Osteoblast (primary cell): ENCODE data around the gene STK32B. TPM values are rescaled to one million over a fixed set of nuclear protein-coding genes. Genes with fewer than 3 reads are reported as not detected.

Experiments used
- DNase-seq: peaks from one replicate; pipeline ENCODE4 v3.0.0; 2011; ENCODE audit warnings: low spot score, mixed read lengths; ENCODE audit not compliant: insufficient read length; ENCODE audit errors: missing footprints
- H2AFZ ChIP-seq: 2 replicates; pipeline ENCODE4 v1.6.0; 2011; ENCODE audit warnings: mild to moderate bottlenecking, low read length
- H3K27ac ChIP-seq: 2 replicates; pipeline ENCODE4 v1.5.1; 2011; ENCODE audit warnings: mild to moderate bottlenecking, low read depth, low read length, moderate library complexity
- H3K27me3 ChIP-seq: 2 replicates; pipeline ENCODE4 v1.6.0; 2012; ENCODE audit warnings: mild to moderate bottlenecking, control low read depth, inconsistent platforms, low read length, moderate library complexity; ENCODE audit not compliant: insufficient read depth
- H3K36me3 ChIP-seq: 2 replicates; pipeline ENCODE4 v1.5.1; 2011; ENCODE audit warnings: mild to moderate bottlenecking, low read length, control low read depth, moderate library complexity; ENCODE audit not compliant: insufficient read depth
- H3K4me1 ChIP-seq: 2 replicates; pipeline ENCODE4 v1.5.1; 2011; ENCODE audit warnings: mild to moderate bottlenecking, low read length, control low read depth, moderate library complexity; ENCODE audit not compliant: insufficient read depth
- H3K4me2 ChIP-seq: 2 replicates; pipeline ENCODE4 v1.6.0; 2011; ENCODE audit warnings: mild to moderate bottlenecking, low read length; ENCODE audit not compliant: insufficient read depth
- H3K4me3 ChIP-seq: fragments of 200-600 bp; sonication (generic); 3 replicates; pipeline ENCODE4 v1.5.1; 2012; ENCODE audit warnings: mild to moderate bottlenecking, low read length, inconsistent platforms; ENCODE audit not compliant: insufficient read depth
- H3K79me2 ChIP-seq: 2 replicates; pipeline ENCODE4 v1.6.0; 2012; ENCODE audit warnings: mild to moderate bottlenecking, low read length, control low read depth, inconsistent platforms; ENCODE audit not compliant: insufficient read depth
- H3K9me3 ChIP-seq: 2 replicates; pipeline ENCODE4 v1.5.1; 2011; ENCODE audit warnings: low read depth, low read length, control low read depth
- H4K20me1 ChIP-seq: 2 replicates; pipeline ENCODE4 v1.6.0; 2012; ENCODE audit warnings: mild to moderate bottlenecking, low read length, control low read depth; ENCODE audit not compliant: insufficient read depth
- total RNA-seq: library from RNA; depleted of rRNA; stranded (reverse); fragments of >200 nt; gene quantifications from 2 replicates; pipeline ENCODE4 v1.2.3, GENCODE V29; 2012
- TF ChIP-seq, protein P1 (sequence below): IDR thresholded peaks from 2 replicates; pipeline ENCODE4 v1.5.1; 2011; ENCODE audit warnings: mild to moderate bottlenecking, low read depth, low read length, moderate library complexity; ENCODE audit errors: extremely low read depth

Gene STK32B
- total RNA-seq, 1 donor: 1.1 TPM

DNA sequence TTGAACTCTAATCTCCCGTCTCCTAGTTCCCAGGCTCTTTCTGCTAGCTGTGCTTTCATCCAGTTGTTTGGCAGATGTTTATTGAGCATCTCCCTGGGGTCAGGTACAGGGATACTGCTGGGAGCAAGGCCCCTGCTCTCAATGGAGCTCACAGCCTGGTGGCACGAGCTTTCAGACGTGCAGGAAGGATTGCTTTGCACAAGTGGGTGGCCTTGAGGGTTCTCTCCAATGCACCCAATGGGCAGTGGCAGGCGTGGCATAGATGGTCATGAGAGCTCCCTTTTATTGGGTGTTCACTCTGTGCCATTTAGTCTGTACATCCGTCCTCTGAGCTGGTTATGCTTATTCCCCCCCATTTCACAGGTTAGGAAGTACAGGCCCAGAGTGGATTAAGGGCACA is 421.8 kb downstream of the STK32B start:
- H2AFZ ChIP-seq: no peak overlapping the region
- no peak for DNase-seq
- H4K20me1 ChIP-seq: no peaks in the 10 kb centered on the region
- H3K4me1 ChIP-seq: no peaks in the 10 kb centered on the region
- no peak overlapping the region for H3K27ac ChIP-seq
- H3K9me3 ChIP-seq: no peaks in the 10 kb centered on the region
- H3K36me3 ChIP-seq: no peaks in the 10 kb centered on the region
- no peak overlapping the region for H3K4me2 ChIP-seq
- no peaks in the 10 kb centered on the region for H3K79me2 ChIP-seq
- TF ChIP-seq, protein P1, sequence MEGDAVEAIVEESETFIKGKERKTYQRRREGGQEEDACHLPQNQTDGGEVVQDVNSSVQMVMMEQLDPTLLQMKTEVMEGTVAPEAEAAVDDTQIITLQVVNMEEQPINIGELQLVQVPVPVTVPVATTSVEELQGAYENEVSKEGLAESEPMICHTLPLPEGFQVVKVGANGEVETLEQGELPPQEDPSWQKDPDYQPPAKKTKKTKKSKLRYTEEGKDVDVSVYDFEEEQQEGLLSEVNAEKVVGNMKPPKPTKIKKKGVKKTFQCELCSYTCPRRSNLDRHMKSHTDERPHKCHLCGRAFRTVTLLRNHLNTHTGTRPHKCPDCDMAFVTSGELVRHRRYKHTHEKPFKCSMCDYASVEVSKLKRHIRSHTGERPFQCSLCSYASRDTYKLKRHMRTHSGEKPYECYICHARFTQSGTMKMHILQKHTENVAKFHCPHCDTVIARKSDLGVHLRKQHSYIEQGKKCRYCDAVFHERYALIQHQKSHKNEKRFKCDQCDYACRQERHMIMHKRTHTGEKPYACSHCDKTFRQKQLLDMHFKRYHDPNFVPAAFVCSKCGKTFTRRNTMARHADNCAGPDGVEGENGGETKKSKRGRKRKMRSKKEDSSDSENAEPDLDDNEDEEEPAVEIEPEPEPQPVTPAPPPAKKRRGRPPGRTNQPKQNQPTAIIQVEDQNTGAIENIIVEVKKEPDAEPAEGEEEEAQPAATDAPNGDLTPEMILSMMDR: no peak
- no peak overlapping the region for H3K4me3 ChIP-seq
- no peaks in the 10 kb centered on the region for H3K27me3 ChIP-seq

DNA sequence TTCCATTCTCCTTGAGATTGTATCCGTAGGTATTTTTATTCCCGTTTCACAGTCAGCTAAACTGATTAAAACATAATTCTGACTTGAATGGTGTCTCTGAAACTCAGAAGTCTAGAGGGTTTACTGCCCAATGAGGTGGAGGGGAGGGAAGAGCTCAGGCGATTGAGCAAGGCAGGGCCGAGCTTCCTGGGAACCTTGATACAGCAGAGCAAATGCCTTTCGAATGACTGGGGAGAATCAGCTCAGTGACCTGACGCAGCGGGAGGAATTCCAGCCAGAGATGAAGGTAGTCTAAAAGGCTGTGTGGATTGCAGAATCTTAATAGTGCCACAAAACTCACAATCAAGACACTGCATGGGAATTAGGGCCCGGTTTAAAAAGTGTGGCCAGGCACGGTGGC is 423.5 kb downstream of the STK32B start:
- H3K27ac ChIP-seq: no peak overlapping the region
- no peaks in the 10 kb centered on the region for H3K27me3 ChIP-seq
- no peaks in the 10 kb centered on the region for H4K20me1 ChIP-seq
- no peaks in the 10 kb centered on the region for H3K79me2 ChIP-seq
- no peak overlapping the region for H2AFZ ChIP-seq
- TF ChIP-seq, protein P1: no peak
- H3K36me3 ChIP-seq: no peaks in the 10 kb centered on the region
- no peaks in the 10 kb centered on the region for H3K4me1 ChIP-seq
- no peaks in the 10 kb centered on the region for H3K9me3 ChIP-seq
- H3K4me2 ChIP-seq: no peak overlapping the region
- no peak for DNase-seq
- H3K4me3 ChIP-seq: no peak overlapping the region

DNA sequence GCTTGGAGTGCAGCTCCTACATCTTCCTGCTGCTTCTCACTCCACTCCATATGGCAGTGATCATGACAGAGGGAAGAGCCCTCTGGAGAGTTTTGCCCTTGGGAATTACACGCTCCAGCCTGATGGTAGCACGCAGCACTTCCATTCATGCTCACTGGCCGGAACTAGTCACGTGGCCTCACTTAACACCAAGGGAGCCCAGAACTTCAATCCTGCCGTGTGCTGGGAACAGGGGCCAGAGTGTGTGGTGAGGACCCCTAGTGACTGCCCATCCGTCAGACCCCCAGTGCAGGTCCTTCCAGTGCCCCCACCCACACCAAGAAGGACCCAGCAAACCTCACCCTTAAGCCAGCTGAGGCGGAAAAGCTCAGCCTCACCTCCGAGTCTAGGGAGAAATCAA is 426.3 kb downstream of the STK32B start:
- Histone ChIP-seq H3K4me3 (no peak overlapping the region), H3K27ac (no peak overlapping the region), H2AFZ (no peak overlapping the region), H3K4me1 (no peaks in the 10 kb centered on the region), H3K36me3 (no peaks in the 10 kb centered on the region), H3K79me2 (no peaks in the 10 kb centered on the region), H3K27me3 (no peaks in the 10 kb centered on the region), H4K20me1 (no peaks in the 10 kb centered on the region), H3K9me3 (no peaks in the 10 kb centered on the region), H3K4me2 (no peak overlapping the region)
- TF ChIP-seq, protein P1: no peak
- DNase-seq: peak; percentile 51

DNA sequence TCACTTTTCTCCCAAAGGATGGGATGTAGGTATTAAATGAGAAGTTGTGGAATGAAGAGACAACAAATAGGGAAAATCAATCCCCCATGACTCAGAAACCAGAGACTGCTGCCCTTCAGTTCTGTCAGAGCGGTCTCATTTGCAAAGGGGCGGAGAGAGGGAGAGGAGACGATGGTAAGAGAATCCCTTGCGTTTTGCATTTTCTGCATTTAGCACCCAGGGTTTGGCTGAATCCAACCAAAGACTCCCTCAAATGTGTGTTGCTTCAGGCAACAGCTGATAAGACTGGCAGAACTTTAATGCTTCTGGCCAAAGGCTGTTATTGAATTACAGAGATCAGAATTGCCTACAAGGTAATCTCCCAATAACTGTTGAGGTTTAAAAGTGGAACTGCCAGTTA is 426.9 kb downstream of the STK32B start:
- DNase-seq: no peak
- Histone ChIP-seq H3K4me1 (no peaks in the 10 kb centered on the region), H3K4me3 (no peak overlapping the region), H4K20me1 (no peaks in the 10 kb centered on the region), H3K9me3 (no peaks in the 10 kb centered on the region), H3K27ac (no peak overlapping the region), H3K27me3 (no peaks in the 10 kb centered on the region), H3K79me2 (no peaks in the 10 kb centered on the region), H2AFZ (no peak overlapping the region), H3K36me3 (no peaks in the 10 kb centered on the region), H3K4me2 (no peak overlapping the region)
- TF ChIP-seq, protein P1: no peak
